ENCODE measurements around the gene MYBPC1. TPM values are rescaled to one million over a fixed set of nuclear protein-coding genes. Genes with fewer than 3 reads are reported as not detected.
"Not testable (repeated sequence)": the region's sequence is repeated elsewhere in the genome, so short reads cannot be mapped to it uniquely, and the experiment has no call there.

MYBPC1 gene
- total and polyA plus RNA-seq, 3 experiments from 2014 or later: not detected

DNA sequence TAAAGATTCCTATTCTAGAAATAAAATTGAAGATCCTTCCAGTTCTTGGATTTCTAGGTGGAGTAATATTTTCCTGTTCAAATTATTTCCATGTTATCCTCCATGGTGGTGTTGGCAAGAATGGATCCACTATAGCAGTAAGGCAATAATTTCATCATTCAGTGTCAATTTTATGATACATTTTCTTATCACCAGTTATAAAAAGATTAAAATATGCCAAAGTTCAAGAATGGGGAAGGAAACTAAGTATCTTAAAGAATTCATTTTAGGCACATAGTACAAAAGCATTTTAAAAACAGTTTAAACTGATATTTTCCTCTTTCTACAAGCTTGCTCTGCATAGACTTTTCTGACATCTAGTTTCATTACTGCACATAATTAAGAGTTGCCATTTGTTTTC is 125.3 kb downstream of the MYBPC1 start:
- Histone ChIP-seq H3K4me3 (ENCODE audit: low read length) (no peak overlapping the region), H3K27ac (ENCODE audit: low read depth, low read length) (no peak overlapping the region), H3K36me3 (ENCODE audit: insufficient read depth, low read length) (no peaks in the 10 kb centered on the region), H3K9me3 (ENCODE audit: low read length) (no peaks in the 10 kb centered on the region), H3K27me3 (ENCODE audit: insufficient read depth, low read length, poor library complexity, severe bottlenecking) (no peaks in the 10 kb centered on the region), H3K4me1 (ENCODE audit: insufficient read depth, low read length) (no peaks in the 10 kb centered on the region)
- Mint-ChIP-seq H3K36me3 (peaks cover 0 to 28% (median 6%) of the 10 kb centered on the region in 3 donors), H3K27me3 (no peaks in the 10 kb centered on the region), H3K9me3 (no peaks in the 10 kb centered on the region), H3K4me3 (no peak overlapping the region), H3K4me1 (no peaks in the 10 kb centered on the region), H3K27ac (no peak overlapping the region)
- ChIA-PET CTCF (no interaction called here), POLR2A (no interaction called here)
- no peak for DNase-seq

DNA sequence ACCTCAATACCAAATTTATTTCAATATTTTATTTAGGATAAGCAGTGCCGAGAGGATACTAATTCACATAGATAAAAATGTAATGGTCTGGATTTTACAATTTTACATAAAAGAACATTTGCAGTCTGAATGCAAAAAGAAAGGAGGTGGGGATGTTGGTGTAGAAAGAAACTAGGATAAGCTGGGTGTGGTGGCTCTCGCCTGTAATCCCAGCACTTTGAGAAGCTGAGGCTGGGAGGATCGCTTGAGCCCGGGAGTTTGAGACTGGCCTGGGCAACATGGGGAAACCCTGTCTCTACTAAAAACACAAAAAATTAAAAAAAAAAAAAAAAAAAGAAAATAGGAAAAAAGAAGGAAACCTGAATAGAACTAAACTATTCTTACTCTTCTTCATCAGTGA is 127.6 kb downstream of the MYBPC1 start:
- Mint-ChIP-seq H3K4me3 (no peak overlapping the region), H3K27ac (no peak overlapping the region), H3K27me3 (no peaks in the 10 kb centered on the region), H3K4me1 (no peaks in the 10 kb centered on the region), H3K9me3 (no peaks in the 10 kb centered on the region), H3K36me3 (peaks cover 0 to 38% (median 9%) of the 10 kb centered on the region in 3 donors)
- no peaks in the 10 kb centered on the region for H3K4me1 ChIP-seq (ENCODE audit: insufficient read depth, low read length)
- no peaks in the 10 kb centered on the region for H3K36me3 ChIP-seq (ENCODE audit: insufficient read depth, low read length)
- CTCF ChIA-PET: no interaction called here
- no peaks in the 10 kb centered on the region for H3K27me3 ChIP-seq (ENCODE audit: insufficient read depth, low read length, poor library complexity, severe bottlenecking)
- DNase-seq: no peak
- H3K27ac ChIP-seq (ENCODE audit: low read depth, low read length): no peak overlapping the region
- POLR2A ChIA-PET: interaction anchor here (0.6 kb wide), 1 partner anchor 34 kb away, joined by 3 read pairs; no protein-coding TSS in a partner anchor
- H3K4me3 ChIP-seq (ENCODE audit: low read length): no peak overlapping the region
- H3K9me3 ChIP-seq (ENCODE audit: low read length): no peaks in the 10 kb centered on the region

GRCh38 chr12:101727098-101727497 is 132.3 kb downstream of the MYBPC1 start:
- no peak overlapping the region for H3K4me3 Mint-ChIP-seq
- ChIA-PET POLR2A (no interaction called here), CTCF (no interaction called here)
- no peaks in the 10 kb centered on the region for H3K27me3 ChIP-seq (ENCODE audit: insufficient read depth, low read length, poor library complexity, severe bottlenecking)
- H3K4me3 ChIP-seq (ENCODE audit: low read length): no peak overlapping the region
- H3K27ac Mint-ChIP-seq: no peak overlapping the region
- H3K36me3 Mint-ChIP-seq: peaks cover 0 to 42% (median 6%) of the 10 kb centered on the region in 3 donors
- H3K4me1 ChIP-seq (ENCODE audit: insufficient read depth, low read length): no peaks in the 10 kb centered on the region
- H3K9me3 ChIP-seq (ENCODE audit: low read length): no peaks in the 10 kb centered on the region
- H3K4me1 Mint-ChIP-seq: no peaks in the 10 kb centered on the region
- H3K27ac ChIP-seq (ENCODE audit: low read depth, low read length): no peak overlapping the region
- no peaks in the 10 kb centered on the region for H3K36me3 ChIP-seq (ENCODE audit: insufficient read depth, low read length)
- no peaks in the 10 kb centered on the region for H3K9me3 Mint-ChIP-seq
- DNase-seq: no peak
- no peaks in the 10 kb centered on the region for H3K27me3 Mint-ChIP-seq

- no peak for DNase-seq
- ChIA-PET CTCF (interaction anchor here (0.6 kb wide), 1 partner anchor 171 kb away, joined by 3 read pairs; no protein-coding TSS in a partner anchor), POLR2A (no interaction called here)
- H3K9me3 ChIP-seq (ENCODE audit: low read length): no peaks in the 10 kb centered on the region
- H3K36me3 ChIP-seq (ENCODE audit: insufficient read depth, low read length): no peaks in the 10 kb centered on the region
- peaks cover 0 to 44% (median 3%) of the 10 kb centered on the region in 3 donors for H3K36me3 Mint-ChIP-seq
- no peaks in the 10 kb centered on the region for H3K27me3 ChIP-seq (ENCODE audit: insufficient read depth, low read length, poor library complexity, severe bottlenecking)
- no peak overlapping the region for H3K4me3 ChIP-seq (ENCODE audit: low read length)
- H3K27me3 Mint-ChIP-seq: no peaks in the 10 kb centered on the region
- H3K4me3 Mint-ChIP-seq: no peak overlapping the region
- no peaks in the 10 kb centered on the region for H3K9me3 Mint-ChIP-seq
- H3K27ac Mint-ChIP-seq: peak overlapping the region in 1 of 8 donors; percentile 4
- H3K4me1 Mint-ChIP-seq: no peaks in the 10 kb centered on the region
- H3K27ac ChIP-seq (ENCODE audit: low read depth, low read length): no peak overlapping the region
- no peaks in the 10 kb centered on the region for H3K4me1 ChIP-seq (ENCODE audit: insufficient read depth, low read length)
Measured at GRCh38 chr12:101729842-101730241, 135.1 kb downstream of the MYBPC1 start.

DNA sequence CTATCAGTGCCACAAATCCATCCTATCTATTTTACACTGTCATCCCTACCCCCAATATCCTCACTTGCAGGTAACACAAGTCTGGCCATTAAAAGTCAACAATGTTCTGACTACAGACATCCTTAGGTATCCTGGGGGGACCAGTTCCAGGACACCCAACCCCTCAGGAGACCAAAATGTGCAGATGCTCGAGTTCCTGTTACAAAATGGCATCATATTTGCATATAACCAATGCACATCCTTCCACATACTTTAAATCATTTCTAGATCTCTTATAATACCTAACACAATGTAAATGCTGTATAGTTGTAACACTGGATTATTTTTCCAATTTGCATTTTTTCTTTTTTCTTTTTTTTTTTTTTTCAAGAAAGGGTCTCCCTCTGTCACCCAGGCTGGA is 137.5 kb downstream of the MYBPC1 start:
- H3K4me1 ChIP-seq (ENCODE audit: insufficient read depth, low read length): no peaks in the 10 kb centered on the region
- POLR2A ChIA-PET: no interaction called here
- CTCF ChIA-PET: no interaction called here

DNA sequence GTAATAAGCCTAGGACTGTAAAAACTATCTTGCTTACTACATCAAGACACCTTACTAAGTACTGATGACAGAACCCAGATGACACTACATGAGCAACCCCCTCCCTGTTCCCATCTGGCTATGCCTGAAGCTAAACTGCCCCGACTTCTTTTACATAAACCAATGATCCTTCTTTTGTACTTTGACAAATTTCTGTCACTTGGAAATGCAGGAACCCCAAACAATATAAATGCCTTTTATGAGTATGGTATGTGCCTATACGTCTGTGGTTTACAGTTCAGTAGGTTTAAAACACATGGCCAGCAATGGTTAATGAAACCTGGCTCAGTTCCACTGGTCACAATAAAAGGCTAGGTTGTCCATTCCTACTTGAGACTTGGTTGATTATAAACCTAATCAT is 138.4 kb downstream of the MYBPC1 start:
- no peak for DNase-seq
- H3K36me3 Mint-ChIP-seq: peaks cover 0 to 35% (median 0%) of the 10 kb centered on the region in 3 donors
- Histone ChIP-seq H3K4me3 (ENCODE audit: low read length) (no peak overlapping the region), H3K27ac (ENCODE audit: low read depth, low read length) (no peak overlapping the region), H3K36me3 (ENCODE audit: insufficient read depth, low read length) (no peaks in the 10 kb centered on the region), H3K9me3 (ENCODE audit: low read length) (no peaks in the 10 kb centered on the region), H3K27me3 (ENCODE audit: insufficient read depth, low read length, poor library complexity, severe bottlenecking) (no peaks in the 10 kb centered on the region), H3K4me1 (ENCODE audit: insufficient read depth, low read length) (no peaks in the 10 kb centered on the region)
- H3K4me3 Mint-ChIP-seq: no peak overlapping the region
- ChIA-PET POLR2A (no interaction called here), CTCF (interaction anchor here (1.1 kb wide), 1 partner anchor 26 kb away, joined by 4 read pairs; no protein-coding TSS in a partner anchor)
- no peaks in the 10 kb centered on the region for H3K27me3 Mint-ChIP-seq
- H3K4me1 Mint-ChIP-seq: no peaks in the 10 kb centered on the region
- peak overlapping the region in 1 of 8 donors; percentile 8 for H3K27ac Mint-ChIP-seq
- H3K9me3 Mint-ChIP-seq: no peaks in the 10 kb centered on the region

More for the DNA sequence above, 137.5 kb downstream of the MYBPC1 start:
- Mint-ChIP-seq H3K27me3 (no peaks in the 10 kb centered on the region), H3K9me3 (no peaks in the 10 kb centered on the region), H3K4me1 (no peaks in the 10 kb centered on the region), H3K4me3 (no peak overlapping the region), H3K27ac (peak overlapping the region in 1 of 8 donors; percentile 3), H3K36me3 (peaks cover 0 to 30% (median 0%) of the 10 kb centered on the region in 3 donors)
- no peak overlapping the region for H3K27ac ChIP-seq (ENCODE audit: low read depth, low read length)
- no peak overlapping the region for H3K4me3 ChIP-seq (ENCODE audit: low read length)
- no peaks in the 10 kb centered on the region for H3K9me3 ChIP-seq (ENCODE audit: low read length)
- no peak for DNase-seq
- H3K27me3 ChIP-seq (ENCODE audit: insufficient read depth, low read length, poor library complexity, severe bottlenecking): no peaks in the 10 kb centered on the region
- H3K36me3 ChIP-seq (ENCODE audit: insufficient read depth, low read length): no peaks in the 10 kb centered on the region

DNA sequence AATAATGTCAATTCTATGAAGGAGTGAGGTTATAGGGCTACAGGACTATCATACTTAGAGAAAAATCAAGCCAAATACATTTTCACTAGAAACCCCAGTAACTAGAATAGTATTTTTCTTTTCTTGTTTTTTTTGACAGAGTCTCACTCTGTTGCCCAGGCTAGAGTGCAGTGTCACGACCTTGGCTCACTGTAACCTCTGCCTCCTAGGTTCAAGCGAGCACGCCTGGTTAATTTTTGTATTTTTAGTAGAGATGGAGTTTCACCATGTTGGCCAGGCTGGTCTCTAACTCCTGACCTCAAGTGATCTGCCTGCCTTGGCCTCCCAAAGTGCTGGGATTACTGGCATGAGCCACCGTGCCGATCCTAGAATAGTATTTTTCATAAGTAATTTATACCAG is 139.7 kb downstream of the MYBPC1 start:
- H3K27me3 ChIP-seq (ENCODE audit: insufficient read depth, low read length, poor library complexity, severe bottlenecking); H3K4me1 ChIP-seq (ENCODE audit: insufficient read depth, low read length); CTCF ChIA-PET; POLR2A ChIA-PET; H3K9me3 ChIP-seq (ENCODE audit: low read length); H3K4me1 Mint-ChIP-seq; H3K27me3 Mint-ChIP-seq; H3K27ac Mint-ChIP-seq; H3K4me3 Mint-ChIP-seq; H3K4me3 ChIP-seq (ENCODE audit: low read length); H3K9me3 Mint-ChIP-seq; H3K36me3 ChIP-seq (ENCODE audit: insufficient read depth, low read length); DNase-seq; H3K27ac ChIP-seq (ENCODE audit: low read depth, low read length): not testable (repeated sequence)
- peaks cover 0 to 33% (median 0%) of the 10 kb centered on the region in 3 donors for H3K36me3 Mint-ChIP-seq
